CD4-positive, alpha-beta T cell treated with Interleukin-6 for 4 hours (primary cell): ENCODE data around the gene MUC6.

ENCODE experiments used
- DNase-seq: peaks from one replicate; pipeline ENCODE4 v3.0.0-alpha.2; 2020; ENCODE audit warnings: mixed read lengths

Gene MUC6

GRCh38 chr11:1072821-1073231 lies 36.3 kb upstream of the MUC6 start:
- no peak for DNase-seq

DNA sequence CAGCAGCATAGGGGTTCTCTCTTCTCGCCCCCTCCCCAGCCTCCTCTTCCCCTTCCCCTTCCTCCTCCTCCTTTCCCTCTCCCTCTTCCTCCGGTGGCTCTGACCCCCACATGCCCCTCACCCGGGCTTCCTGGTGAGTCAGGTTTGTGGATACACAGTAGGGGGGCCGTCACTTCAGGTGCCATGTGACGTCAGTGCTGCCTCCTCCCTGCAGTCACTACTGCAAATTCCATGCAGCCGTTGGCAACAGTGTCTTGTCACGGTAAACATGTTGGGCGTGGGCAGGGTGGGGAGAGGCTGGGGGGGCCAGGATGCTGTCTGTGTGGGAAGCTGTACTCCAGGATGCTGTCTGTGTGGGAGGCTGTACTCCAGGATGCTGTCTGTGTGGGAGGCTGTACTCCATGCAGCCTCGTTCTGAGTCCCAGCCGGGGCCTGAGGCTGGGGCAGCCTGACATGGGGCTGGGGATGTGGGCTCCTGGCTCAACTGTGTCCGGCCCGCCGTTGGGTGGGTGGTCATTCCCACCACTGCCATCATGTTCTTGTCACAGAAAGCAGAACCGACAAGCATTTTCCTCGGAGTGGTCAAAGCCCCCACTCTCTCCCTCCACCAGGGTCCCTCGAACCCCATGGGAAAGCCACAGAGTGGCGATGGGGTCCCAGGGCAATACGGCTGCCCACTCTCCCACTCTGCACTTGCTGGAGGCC lies 35.8 kb upstream of the MUC6 start:
- DNase-seq: no peak

GRCh38 chr11:1071571-1072115 lies 35.1 kb upstream of the MUC6 start:
- DNase-seq: no peak

GRCh38 chr11:1070594-1071462 lies 34.3 kb upstream of the MUC6 start:
- DNase-seq: no peak

- no peak for DNase-seq
These were observed 33.2 kb upstream of the MUC6 start for GRCh38 chr11:1069740-1070139.

- DNase-seq: no peak
These were observed 31.4 kb upstream of the MUC6 start for GRCh38 chr11:1067812-1068496.

DNA sequence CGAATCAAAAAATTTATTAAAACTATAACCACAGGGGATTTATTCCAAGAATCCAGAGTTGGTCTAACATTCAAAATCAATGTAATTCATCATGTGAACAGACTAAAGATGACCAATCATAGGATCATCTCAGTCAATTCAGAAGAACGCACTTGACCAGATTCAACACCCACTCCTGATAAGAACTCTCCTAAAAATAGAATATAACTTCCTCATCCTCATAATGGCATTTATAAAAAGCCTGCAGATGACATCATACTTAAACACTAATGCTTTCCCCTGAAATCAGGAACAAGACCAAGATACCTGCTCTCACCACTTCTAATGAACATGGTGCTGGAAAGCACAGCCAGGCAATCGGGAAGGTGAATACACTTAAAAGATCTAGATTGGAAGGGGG lies 27.6 kb upstream of the MUC6 start:
- DNase-seq: no peak

DNA sequence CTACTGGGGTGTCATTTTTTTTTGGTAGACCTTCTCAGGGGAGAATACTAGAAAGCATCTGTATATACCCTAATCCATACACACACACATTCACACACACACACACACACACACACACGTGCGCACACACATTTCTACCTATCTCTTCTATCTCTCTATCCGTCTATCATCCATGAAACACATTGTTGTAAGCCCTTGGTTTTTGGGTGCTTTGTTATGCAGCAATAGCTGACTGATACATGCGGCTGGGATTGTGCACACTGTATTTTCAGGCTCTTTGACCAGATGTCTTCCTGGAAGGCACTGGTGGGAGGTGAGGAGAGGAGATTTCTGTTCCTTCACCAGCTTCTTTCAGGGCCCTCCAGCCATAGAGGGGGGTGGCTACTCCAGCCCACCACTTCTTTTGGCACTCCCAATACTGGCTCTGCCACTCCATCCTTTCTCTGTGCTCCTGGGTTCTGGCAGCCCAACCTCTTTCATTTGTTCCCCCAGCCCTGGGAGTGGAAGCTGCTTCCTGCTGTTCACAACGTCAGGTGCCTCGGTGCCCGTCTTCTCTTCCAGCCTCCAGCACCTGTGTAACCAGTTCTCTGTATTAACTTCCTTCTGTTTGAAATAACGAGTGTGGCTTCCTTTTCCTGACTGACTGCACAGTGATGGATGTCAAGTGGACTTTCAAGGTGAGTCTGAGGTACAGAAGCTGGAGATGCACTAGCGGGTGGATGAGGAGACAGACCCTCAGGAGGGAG lies 25.7 kb upstream of the MUC6 start:
- no peak for DNase-seq

GRCh38 chr11:1060852-1061616 lies 24.5 kb upstream of the MUC6 start:
- no peak for DNase-seq

DNA sequence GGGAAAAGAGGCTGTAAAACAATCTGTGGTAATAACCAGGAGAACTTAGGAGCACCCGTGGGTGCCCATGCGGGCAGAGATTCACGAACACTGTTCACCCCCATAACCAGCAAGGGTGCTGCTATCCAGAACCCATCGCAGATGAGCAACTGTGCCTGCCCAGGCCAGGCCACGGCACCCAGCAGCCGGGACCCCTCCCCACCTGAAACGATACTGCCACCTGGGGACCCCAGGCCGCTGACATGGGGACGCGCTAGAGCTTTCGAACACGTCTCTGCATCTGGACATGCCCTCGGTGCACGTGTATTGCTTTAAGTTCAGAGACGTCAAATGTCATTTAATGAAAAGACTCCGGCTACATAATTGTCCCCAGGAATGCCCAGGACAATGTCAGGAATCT lies 23.9 kb upstream of the MUC6 start:
- DNase-seq: no peak

DNA sequence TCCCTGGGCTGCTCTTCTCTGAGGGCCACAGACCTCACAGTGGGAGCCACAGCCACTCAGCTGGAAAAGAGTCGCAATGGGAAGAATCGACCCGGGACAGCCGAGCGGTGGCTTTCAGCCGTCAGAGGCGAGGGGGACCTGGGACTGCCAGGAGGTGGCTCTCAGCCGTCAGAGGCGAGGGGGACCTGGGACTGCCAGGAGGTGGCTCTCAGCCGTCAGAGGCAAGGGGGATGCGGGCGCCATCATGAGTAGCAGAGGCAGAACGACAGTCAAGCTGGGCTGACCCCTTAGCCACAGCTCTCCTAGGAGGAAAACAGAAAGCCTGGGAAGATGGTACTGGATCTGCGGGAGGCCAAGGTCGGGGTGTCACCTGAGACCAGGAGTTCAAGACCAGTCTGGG lies 23.2 kb upstream of the MUC6 start:
- no peak for DNase-seq

DNA sequence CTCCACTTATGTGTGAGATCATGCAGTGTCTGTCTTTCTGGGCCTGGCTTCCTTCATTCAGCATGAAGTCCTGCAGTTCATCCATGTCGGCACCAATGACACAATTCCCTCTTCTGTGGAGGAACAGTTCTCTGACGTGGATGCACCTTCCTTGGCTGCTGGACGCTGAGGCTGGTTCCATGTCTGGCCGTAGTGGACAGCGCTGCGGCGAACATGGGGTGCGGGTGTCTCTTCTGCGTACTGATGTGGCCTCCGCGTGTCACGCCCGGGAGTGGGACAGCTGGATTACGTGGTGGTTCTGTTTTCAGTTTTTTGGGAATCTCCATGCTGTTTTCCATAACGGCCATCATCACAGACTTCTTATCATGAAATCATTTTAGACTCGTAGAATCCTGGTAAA lies 21.3 kb upstream of the MUC6 start:
- DNase-seq: no peak

DNA sequence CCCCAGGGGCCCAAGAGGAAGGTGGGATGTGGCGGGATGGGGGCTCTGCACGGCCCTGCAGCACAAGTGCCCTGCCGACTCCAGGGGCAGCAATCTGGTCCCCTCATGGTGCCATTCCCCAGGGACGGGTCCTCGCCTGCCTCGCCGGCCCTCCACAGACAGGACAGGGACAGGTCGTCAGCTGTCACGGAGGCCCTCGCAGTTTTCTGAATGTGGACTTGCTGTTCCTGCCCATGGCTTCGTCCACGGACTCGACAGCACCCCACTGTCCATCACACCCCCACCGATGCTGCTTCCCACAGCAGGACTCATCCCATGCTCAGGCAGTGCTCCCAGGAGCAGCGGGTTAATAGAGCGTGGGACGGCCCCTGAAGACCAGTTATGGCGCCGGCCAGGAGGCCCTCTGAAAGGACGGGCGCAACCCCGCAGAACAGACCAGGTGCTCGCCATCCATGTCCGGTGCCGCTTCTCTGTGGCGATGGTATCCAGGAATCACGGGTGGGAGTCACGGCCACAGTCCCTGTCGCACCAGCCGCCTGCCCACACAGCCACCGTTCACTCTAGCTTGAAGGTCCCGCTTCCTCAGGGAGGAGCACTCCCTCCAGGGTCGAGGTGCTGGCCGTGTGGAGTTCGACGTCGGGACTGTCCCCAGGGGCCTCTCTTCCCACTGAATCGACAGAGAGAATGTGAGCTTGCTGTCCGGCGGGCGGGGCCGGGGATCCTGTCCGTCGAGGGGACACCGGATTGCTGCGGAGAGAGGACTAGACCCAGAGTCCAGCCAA lies 19.7 kb upstream of the MUC6 start:
- no peak for DNase-seq

DNA sequence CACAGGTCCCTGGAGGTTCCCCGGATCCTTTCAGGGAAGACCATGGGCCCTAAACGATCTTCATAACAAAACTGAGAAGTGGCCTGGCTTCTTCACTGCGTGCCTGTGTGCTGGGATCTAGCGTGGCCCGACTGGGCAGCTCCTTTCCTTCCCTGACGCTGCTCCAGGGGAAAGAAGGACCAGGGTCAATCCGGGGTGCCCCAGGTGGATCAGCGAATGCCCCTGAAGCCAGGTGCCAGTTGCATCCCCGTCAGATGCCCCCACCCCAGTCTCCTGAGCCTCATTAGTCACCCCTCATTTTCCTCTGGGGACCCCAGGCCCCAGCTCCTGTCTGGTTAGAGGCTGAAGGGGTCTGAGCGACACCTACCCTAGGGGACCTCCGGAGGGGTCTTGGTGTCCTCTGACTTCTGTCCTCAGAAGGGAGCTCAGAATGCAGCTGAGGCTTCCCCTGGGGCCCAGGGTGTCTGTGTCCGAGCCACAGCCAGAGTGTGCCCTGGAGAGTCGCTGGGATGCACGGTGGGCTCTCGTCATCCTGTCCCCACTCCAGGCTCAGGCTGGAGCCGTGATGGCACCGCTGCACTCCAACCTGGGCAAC lies 18.7 kb upstream of the MUC6 start:
- no peak for DNase-seq

DNA sequence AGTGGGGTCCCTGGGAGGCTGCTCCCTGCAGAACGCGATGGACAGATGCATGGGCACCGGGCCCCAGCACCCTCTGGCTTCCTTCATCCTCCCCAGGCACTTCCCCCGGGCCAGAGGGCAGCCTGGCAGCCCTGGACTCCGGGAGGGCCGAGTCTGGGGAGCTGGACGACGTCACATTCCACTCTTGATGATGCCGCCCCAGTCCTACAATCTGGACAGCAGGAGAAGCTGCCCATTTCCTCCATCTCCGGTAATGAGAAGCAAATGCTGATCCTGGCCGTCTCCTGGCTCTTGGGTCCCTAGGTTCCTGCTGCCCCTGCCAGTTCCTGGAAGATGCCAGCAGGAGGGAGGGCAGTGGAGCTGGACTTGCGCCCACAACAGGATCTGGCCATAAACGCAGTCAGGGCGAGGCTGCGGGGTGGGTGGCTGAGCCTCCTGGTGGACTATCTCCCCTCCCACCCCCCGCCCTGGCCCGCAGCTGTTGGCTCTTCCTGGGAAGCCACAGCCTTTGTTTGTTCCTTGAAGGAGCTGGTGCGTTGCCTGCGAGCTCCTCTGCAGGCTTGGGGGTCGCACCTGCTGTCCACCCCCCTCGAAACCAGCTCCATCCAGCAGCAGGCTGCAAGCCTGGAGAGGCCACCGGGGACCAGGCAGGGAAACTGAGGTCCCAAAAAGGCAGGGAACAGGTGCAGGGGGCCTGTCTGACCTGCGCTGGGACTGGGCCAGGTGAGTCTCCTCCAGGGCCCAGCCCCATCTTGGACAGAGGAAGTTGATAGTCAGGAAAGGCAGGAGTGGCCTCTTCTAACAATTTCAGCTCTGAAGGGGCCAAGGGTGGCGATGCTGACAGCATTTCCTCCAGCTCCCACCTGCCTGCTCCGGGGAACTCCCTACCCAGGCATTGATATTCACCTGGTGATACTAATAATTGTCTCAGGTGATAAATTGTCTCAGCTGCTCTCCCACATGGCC lies 17.9 kb upstream of the MUC6 start:
- no peak for DNase-seq

GRCh38 chr11:1053121-1053901 lies 16.8 kb upstream of the MUC6 start:
- no peak for DNase-seq

- DNase-seq: no peak
These were observed 15.9 kb upstream of the MUC6 start for GRCh38 chr11:1052133-1053011.
